Erythroblast (primary cell): ENCODE measurements around the gene RAB19.

Experiments used
- GATA1 ChIP-seq: IDR thresholded peaks from 2 replicates; pipeline ENCODE4 v1.6.1; 2011; ENCODE audit warnings: low read depth, mild to moderate bottlenecking, control low read depth, low read length, moderate library complexity
- POLR2A ChIP-seq: IDR thresholded peaks from 2 replicates; pipeline ENCODE4 v1.6.1; 2011; ENCODE audit warnings: mild to moderate bottlenecking, low read length

DNA sequence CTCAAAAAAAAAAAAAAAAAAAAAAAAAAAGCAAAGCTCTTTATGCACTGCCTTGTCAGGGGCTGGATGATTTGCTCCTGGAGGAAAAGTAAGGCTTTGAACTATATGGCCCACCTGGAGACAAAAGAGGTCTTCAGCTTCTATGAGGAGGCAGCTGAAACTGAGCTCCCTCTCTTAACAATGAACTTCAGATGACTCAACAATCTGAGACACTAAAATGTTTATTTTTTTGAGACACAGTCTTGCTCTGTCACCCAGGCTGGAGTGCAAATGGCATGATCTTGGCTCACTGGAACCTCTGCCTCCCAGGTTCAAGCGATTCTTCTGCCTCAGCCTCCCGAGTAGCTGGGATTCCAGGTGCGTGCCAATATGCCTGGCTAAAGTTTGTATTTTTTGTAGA lies 36.7 kb downstream of the RAB19 start:
- TF ChIP-seq POLR2A: no peak
- TF ChIP-seq GATA1: no peak
